GM04504 (cell line): Measurements from ENCODE around the gene TSR1.

Experiments used
- DNase-seq: peaks from one replicate; pipeline ENCODE4 v3.0.0-alpha.2; 2012; ENCODE audit warnings: low read depth

The TSR1 gene

GRCh38 chr17:2279707-2280106 lies 56.5 kb downstream of the TSR1 start:
- DNase-seq = no peak

GRCh38 chr17:2277429-2278170 lies 58.7 kb downstream of the TSR1 start:
- no peak for DNase-seq

DNA sequence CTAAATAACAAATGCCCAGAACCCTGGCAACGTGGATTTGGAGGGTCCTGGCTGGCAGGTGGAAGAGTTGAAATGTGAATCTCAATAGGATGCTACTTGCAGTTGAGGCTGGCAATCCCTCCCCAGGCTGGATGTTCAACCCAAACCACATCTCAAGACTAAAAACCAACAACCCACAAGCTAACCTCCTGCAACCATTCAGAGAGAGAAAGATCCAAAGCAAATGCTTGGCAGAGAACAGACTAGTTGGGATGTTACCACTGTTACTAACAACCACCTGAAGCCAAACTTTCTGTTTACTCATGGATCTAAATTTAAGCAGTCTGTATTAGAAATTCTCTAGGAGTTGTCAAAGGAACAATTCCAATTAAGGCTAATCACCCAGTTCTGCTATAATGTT lies 60.5 kb downstream of the TSR1 start:
- no peak for DNase-seq

DNA sequence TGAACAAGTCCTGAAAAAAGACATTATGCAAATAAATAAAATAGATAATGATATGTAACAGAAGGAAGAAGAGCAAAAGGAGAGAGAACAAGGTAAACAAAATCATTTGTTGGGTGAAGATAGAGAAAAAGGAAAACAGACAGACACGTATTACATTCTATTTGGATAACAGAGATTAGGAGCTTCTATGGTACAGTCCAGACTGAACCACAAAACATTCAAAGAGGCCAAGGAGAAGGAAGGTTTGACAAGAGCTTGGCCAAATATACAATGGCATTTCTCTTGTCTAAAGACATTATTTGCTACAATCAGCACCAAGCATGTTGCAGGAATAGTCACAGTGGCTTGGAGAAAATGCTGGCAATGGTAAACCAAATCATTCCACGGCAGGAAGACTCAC lies 61.8 kb downstream of the TSR1 start:
- no peak for DNase-seq
